Loucy (cell line): Measurements from ENCODE around the gene NRXN3.

Source experiments
- EZH2phosphoT487 ChIP-seq: fragments of 200-600 bp; IDR thresholded peaks from 2 replicates; pipeline ENCODE4 v1.6.1; 2018; ENCODE audit warnings: antibody characterized with exemption, mild to moderate bottlenecking, moderate library complexity, borderline replicate concordance
- TF ChIP-seq, protein P1 (sequence below): fragments of 200-600 bp; sonication (generic); conservative IDR thresholded peaks from 2 replicates; pipeline ENCODE4 v1.5.1; 2014; ENCODE audit warnings: mild to moderate bottlenecking, antibody characterized with exemption, low read length

DNA sequence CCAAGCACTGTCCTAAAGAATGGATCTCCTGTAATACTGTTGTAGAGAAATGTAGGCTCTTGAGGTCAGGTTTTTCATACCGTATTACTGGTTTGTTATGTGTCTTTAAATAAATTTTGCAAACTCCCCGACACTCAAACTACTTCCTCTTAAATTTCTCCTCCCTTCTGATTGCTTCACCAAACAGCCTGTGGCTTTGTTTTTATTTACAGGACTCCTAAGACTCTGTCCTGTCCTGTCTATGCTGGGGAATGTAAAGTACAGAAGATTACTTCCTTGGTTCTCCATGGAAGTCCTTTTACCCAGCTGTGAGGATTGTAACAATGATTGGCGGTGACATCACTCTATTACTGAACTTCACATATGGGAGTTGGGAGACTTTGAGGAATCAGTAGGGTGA is 1167.6 kb downstream of the NRXN3 start:
- no peak for TF ChIP-seq EZH2phosphoT487
- TF ChIP-seq, protein P1, sequence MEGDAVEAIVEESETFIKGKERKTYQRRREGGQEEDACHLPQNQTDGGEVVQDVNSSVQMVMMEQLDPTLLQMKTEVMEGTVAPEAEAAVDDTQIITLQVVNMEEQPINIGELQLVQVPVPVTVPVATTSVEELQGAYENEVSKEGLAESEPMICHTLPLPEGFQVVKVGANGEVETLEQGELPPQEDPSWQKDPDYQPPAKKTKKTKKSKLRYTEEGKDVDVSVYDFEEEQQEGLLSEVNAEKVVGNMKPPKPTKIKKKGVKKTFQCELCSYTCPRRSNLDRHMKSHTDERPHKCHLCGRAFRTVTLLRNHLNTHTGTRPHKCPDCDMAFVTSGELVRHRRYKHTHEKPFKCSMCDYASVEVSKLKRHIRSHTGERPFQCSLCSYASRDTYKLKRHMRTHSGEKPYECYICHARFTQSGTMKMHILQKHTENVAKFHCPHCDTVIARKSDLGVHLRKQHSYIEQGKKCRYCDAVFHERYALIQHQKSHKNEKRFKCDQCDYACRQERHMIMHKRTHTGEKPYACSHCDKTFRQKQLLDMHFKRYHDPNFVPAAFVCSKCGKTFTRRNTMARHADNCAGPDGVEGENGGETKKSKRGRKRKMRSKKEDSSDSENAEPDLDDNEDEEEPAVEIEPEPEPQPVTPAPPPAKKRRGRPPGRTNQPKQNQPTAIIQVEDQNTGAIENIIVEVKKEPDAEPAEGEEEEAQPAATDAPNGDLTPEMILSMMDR, result no peak
